ENCODE data around the gene COCH. TPM values are rescaled to one million over a fixed set of nuclear protein-coding genes. Genes with fewer than 3 reads are reported as not detected.

Gene COCH
- total RNA-seq, 1 donor from 2014 or later, result 10.4 TPM

DNA sequence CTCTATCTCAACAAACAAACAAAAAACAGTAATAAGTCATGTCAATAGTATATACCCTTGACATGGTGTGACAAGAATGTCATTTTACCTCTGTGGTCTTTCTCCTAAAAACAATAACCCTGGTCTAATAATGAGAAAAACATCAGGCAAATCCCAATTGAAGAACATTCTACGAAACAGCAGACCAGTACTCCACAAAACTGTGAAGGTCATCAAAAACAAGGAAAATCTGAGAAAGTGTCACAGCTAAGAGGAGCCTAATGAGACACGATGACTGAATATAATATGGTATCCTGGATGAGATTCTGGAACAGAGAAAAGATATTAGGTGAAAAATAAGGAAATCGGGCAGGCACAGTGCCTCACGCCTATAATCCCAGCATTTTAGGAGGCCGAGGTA is 5.6 kb upstream of the COCH start:
- Mint-ChIP-seq H3K36me3 (ENCODE audit: low read depth) (no peaks in the 10 kb centered on the region), H3K27ac (no peak overlapping the region), H3K4me1 (peaks cover 11% of the 10 kb centered on the region), H3K9me3 (no peaks in the 10 kb centered on the region), H3K27me3 (peaks cover 8% of the 10 kb centered on the region), H3K4me3 (no peak overlapping the region)
- POLR2A ChIA-PET, result interaction anchor here (0.7 kb wide), 1 partner anchor 589 kb away, joined by 5 read pairs; no protein-coding TSS in a partner anchor
- TF ChIP-seq, protein P1, sequence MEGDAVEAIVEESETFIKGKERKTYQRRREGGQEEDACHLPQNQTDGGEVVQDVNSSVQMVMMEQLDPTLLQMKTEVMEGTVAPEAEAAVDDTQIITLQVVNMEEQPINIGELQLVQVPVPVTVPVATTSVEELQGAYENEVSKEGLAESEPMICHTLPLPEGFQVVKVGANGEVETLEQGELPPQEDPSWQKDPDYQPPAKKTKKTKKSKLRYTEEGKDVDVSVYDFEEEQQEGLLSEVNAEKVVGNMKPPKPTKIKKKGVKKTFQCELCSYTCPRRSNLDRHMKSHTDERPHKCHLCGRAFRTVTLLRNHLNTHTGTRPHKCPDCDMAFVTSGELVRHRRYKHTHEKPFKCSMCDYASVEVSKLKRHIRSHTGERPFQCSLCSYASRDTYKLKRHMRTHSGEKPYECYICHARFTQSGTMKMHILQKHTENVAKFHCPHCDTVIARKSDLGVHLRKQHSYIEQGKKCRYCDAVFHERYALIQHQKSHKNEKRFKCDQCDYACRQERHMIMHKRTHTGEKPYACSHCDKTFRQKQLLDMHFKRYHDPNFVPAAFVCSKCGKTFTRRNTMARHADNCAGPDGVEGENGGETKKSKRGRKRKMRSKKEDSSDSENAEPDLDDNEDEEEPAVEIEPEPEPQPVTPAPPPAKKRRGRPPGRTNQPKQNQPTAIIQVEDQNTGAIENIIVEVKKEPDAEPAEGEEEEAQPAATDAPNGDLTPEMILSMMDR (IDR thresholded peaks at IDR 0.05), result no peak
- CTCF ChIA-PET, result no interaction called here
- DNase-seq (no peak), ATAC-seq (ENCODE audit: low read depth) (no peak)
- intact Hi-C loops (cut with micrococcal nuclease), result no loop called here

GRCh38 chr14:30869551-30870155 is 4.7 kb upstream of the COCH start:
- no peak overlapping the region for H3K4me3 Mint-ChIP-seq
- H3K27me3 Mint-ChIP-seq, result peaks cover 8% of the 10 kb centered on the region
- ChIA-PET CTCF (no interaction called here), POLR2A (no interaction called here)
- H3K27ac Mint-ChIP-seq, result no peak overlapping the region
- no peaks in the 10 kb centered on the region for H3K9me3 Mint-ChIP-seq
- no peak for DNase-seq
- ATAC-seq (ENCODE audit: low read depth), result no peak
- no peaks in the 10 kb centered on the region for H3K36me3 Mint-ChIP-seq (ENCODE audit: low read depth)
- H3K4me1 Mint-ChIP-seq, result peaks cover 8% of the 10 kb centered on the region
- TF ChIP-seq, protein P1 (IDR thresholded peaks at IDR 0.05), result no peak
- intact Hi-C loops (cut with micrococcal nuclease), result loop anchor here (5.0 to 10.0 kb wide), 2 partner anchors 158 to 1335 kb away; partner anchors contain the start of genes AP4S1, RNU6-7, RNU6-8 and STRN3

GRCh38 chr14:30872602-30873001 is 1.8 kb upstream of the COCH start:
- ATAC-seq (ENCODE audit: low read depth) (no peak), DNase-seq (no peak)
- no peaks in the 10 kb centered on the region for H3K9me3 Mint-ChIP-seq
- peaks cover 11% of the 10 kb centered on the region for H3K27me3 Mint-ChIP-seq
- TF ChIP-seq, protein P1 (IDR thresholded peaks at IDR 0.05), result no peak
- ChIA-PET CTCF (no interaction called here), POLR2A (interaction anchor here (0.6 kb wide), 1 partner anchor 9 kb away, joined by 6 read pairs; no protein-coding TSS in a partner anchor)
- no peak overlapping the region for H3K27ac Mint-ChIP-seq
- H3K4me3 Mint-ChIP-seq, result no peak overlapping the region
- peaks cover 24% of the 10 kb centered on the region for H3K4me1 Mint-ChIP-seq
- no peaks in the 10 kb centered on the region for H3K36me3 Mint-ChIP-seq (ENCODE audit: low read depth)
- intact Hi-C loops (cut with micrococcal nuclease), result loop anchor here (5.0 to 10.0 kb wide), 2 partner anchors 155 to 1332 kb away; partner anchors contain the start of genes AP4S1, RNU6-7, RNU6-8 and STRN3

DNA sequence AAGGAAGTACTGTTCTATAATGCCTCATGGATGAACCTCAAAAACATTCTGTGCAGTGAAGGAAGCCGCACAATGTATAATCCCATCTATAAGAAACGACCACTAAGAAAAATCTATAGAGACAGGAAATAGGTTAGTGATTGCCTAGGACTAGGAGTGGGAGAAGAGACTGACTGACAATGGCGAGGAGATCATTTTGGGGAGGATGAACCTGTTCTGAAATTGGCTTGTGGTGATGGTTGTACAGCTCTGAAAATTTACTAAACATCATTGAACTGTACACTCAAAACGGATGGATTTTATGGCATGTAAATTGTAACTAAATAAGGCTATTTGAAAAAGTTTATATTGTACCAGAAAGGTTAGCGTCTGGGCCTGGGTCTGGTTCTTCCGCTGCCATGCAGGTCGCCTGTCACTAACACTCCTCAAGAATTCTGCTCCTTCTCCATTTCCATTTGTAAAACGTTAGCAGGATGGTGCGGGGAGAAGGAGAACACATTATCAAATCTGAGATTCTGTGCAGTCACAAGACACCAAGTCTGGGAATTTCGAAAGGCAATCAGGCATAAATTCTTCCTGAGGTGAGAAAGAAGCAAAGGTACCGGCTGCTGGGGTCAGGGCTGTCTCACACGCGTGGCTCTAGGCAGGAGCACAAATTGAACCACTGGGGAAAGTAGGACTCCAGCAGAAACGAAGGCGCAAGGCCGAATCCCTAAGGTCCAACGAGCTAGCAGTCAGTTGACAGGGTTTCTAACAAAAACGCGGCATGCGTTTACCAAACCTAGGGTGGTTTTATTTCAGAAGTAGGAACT is 845 bp upstream of the COCH start:
- intact Hi-C loops (cut with micrococcal nuclease), result loop anchor here (1.0 to 10.0 kb wide), 4 partner anchors 19 to 1331 kb away; partner anchors contain the start of genes AP4S1, RNU6-7, RNU6-8 and STRN3
- Mint-ChIP-seq H3K27me3 (peaks cover 11% of the 10 kb centered on the region), H3K36me3 (ENCODE audit: low read depth) (no peaks in the 10 kb centered on the region), H3K27ac (no peak overlapping the region), H3K9me3 (no peaks in the 10 kb centered on the region), H3K4me1 (peaks cover 24% of the 10 kb centered on the region), H3K4me3 (peak overlapping the region; percentile 52)
- POLR2A ChIA-PET, result no interaction called here
- no peak for DNase-seq
- CTCF ChIA-PET, result interaction anchor here (1.0 to 1.4 kb wide), 3 partner anchors 10 to 32 kb away, joined by 3 to 4 read pairs (median 4); no protein-coding TSS in a partner anchor
- TF ChIP-seq, protein P1 (IDR thresholded peaks at IDR 0.05), result no peak
- no peak for ATAC-seq (ENCODE audit: low read depth)

Data from activated B cell treated with CpG ODN at 0.5 μM for 24 hours (primary cell).